ENCODE data around the gene MYBL2.

MYBL2 gene

GRCh38 chr20:43715511-43715910 lies 48.6 kb downstream of the MYBL2 start:
- DNase-seq (ENCODE audit: low read depth), result no peak
- TF ChIP-seq CTCF (IDR thresholded peaks at IDR 0.05; ENCODE audit: low read length, missing control alignments), result no peak
- no peak overlapping the region for H3K4me3 ChIP-seq (replicated peaks; ENCODE audit: low read depth, low read length)

DNA sequence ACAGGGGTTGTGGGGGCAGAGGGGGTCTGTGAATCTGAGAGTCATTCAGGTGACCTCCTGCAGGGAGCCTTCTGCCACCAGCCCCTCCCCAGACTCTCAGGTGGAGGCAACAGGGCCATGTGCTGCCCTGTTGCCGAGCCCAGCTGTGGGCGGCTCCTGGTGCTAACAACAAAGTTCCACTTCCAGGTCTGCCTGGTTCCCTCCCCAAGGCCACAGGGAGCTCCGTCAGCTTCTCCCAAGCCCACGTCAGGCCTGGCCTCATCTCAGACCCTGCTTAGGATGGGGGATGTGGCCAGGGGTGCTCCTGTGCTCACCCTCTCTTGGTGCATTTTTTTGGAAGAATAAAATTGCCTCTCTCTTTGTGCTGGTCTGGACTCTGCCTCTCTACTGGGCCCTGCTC lies 49.2 kb downstream of the MYBL2 start:
- no peak for DNase-seq (ENCODE audit: low read depth)
- TF ChIP-seq CTCF (IDR thresholded peaks at IDR 0.05; ENCODE audit: low read length, missing control alignments), result no peak
- no peak overlapping the region for H3K4me3 ChIP-seq (replicated peaks; ENCODE audit: low read depth, low read length)

GRCh38 chr20:43716757-43717615 lies 50.1 kb downstream of the MYBL2 start:
- H3K4me3 ChIP-seq (replicated peaks; ENCODE audit: low read depth, low read length), result no peak overlapping the region
- TF ChIP-seq CTCF (IDR thresholded peaks at IDR 0.05; ENCODE audit: low read length, missing control alignments), result no peak
- no peak for DNase-seq (ENCODE audit: low read depth)

- H3K4me3 ChIP-seq (replicated peaks; ENCODE audit: low read depth, low read length), result no peak overlapping the region
- DNase-seq (ENCODE audit: low read depth), result no peak
- TF ChIP-seq CTCF (IDR thresholded peaks at IDR 0.05; ENCODE audit: low read length, missing control alignments), result no peak
These were observed 50.7 kb downstream of the MYBL2 start for GRCh38 chr20:43717616-43717995.

- no peak overlapping the region for H3K4me3 ChIP-seq (replicated peaks; ENCODE audit: low read depth, low read length)
- DNase-seq (ENCODE audit: low read depth), result no peak
These were observed 53.1 kb downstream of the MYBL2 start for GRCh38 chr20:43720007-43720406.

DNA sequence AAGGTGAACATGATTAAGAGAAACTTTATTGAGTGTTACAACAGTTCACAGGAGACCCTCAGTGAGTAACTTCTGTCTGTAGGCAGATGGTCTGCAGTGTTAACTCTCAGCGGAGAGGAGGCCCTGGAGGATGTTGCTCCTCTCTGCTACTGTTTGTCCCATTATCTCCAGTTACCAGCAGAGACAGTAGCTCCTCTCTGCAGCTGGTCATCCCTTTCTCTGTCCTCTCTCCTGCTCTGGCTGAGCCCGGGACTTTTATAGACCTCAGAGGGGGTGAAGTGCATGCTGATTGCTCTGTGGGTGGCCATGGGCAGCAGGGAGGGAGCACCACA lies 54.1 kb downstream of the MYBL2 start:
- no peak for TF ChIP-seq CTCF (IDR thresholded peaks at IDR 0.05; ENCODE audit: low read length, missing control alignments)
- H3K4me3 ChIP-seq (replicated peaks; ENCODE audit: low read depth, low read length), result no peak overlapping the region
- DNase-seq (ENCODE audit: low read depth), result no peak

More at GRCh38 chr20:43720007-43720406, 53.1 kb downstream of the MYBL2 start:
- no peak for TF ChIP-seq CTCF (IDR thresholded peaks at IDR 0.05; ENCODE audit: low read length, missing control alignments)
